C4-2B (cell line): ENCODE measurements around the gene ATG10.

ENCODE experiments used
- ZFX ChIP-seq: fragments of 450-650 bp; IDR thresholded peaks from 2 replicates; pipeline ENCODE4 v1.6.1; 2017
- TF ChIP-seq, protein P1 (sequence below): fragments of 450-650 bp; conservative IDR thresholded peaks from 2 replicates; pipeline ENCODE4 v1.5.1; 2017; ENCODE audit warnings: mild to moderate bottlenecking

DNA sequence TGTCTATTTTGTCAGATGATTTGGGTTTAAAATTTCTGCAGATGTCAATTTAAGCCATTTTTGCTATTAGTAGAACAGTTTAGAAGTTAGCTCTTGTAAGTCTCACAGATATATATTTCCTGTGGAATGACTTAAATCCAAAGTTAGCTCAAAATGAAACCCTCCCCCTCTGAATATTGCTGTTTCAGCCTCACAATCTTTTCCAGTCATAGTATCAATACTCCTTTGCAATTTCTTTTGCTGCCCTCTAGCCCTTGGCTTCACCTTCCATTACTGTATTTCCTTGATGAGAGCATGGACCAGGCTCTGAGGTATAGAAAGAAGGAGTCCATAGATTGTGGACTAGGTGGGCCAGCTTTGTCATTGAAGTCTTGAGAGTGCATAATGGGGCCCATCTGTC, 124.4 kb downstream of the ATG10 start:
- TF ChIP-seq, protein P1, sequence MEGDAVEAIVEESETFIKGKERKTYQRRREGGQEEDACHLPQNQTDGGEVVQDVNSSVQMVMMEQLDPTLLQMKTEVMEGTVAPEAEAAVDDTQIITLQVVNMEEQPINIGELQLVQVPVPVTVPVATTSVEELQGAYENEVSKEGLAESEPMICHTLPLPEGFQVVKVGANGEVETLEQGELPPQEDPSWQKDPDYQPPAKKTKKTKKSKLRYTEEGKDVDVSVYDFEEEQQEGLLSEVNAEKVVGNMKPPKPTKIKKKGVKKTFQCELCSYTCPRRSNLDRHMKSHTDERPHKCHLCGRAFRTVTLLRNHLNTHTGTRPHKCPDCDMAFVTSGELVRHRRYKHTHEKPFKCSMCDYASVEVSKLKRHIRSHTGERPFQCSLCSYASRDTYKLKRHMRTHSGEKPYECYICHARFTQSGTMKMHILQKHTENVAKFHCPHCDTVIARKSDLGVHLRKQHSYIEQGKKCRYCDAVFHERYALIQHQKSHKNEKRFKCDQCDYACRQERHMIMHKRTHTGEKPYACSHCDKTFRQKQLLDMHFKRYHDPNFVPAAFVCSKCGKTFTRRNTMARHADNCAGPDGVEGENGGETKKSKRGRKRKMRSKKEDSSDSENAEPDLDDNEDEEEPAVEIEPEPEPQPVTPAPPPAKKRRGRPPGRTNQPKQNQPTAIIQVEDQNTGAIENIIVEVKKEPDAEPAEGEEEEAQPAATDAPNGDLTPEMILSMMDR: no peak
- no peak for TF ChIP-seq ZFX
